ENCODE data around the gene WIPI1.

GRCh38 chr17:68441070-68441770 lies 16.1 kb downstream of the WIPI1 start:
- TF ChIP-seq CTCF (IDR thresholded peaks at IDR 0.05) (no peak), EZH2 (IDR thresholded peaks at IDR 0.05) (no peak)
